Measurements from ENCODE around the gene DPF1.
"Not testable (repeated sequence)": the region's sequence is repeated elsewhere in the genome, so short reads cannot be mapped to it uniquely, and the experiment has no call there.

Gene DPF1

GRCh38 chr19:38263689-38264485 is 39.9 kb upstream of the DPF1 start (continued):
- TF ChIP-seq CREB5 (CRISPR knock-in tag; IDR thresholded peaks at IDR 0.05; ENCODE audit: low read depth): no peak

GRCh38 chr19:38262585-38263268 is 38.7 kb upstream of the DPF1 start:
- no peak for ATAC-seq
- TF ChIP-seq ZFP3 (CRISPR knock-in tag; IDR thresholded peaks at IDR 0.05) (no peak), CSRNP3 (CRISPR knock-in tag; IDR thresholded peaks at IDR 0.05) (no peak), ZFP30 (CRISPR knock-in tag; IDR thresholded peaks at IDR 0.05) (no peak), ZNF8 (CRISPR knock-in tag; IDR thresholded peaks at IDR 0.05) (no peak), TOX (CRISPR knock-in tag; IDR thresholded peaks at IDR 0.05; ENCODE audit: borderline replicate concordance) (no peak), TSHZ2 (CRISPR knock-in tag; IDR thresholded peaks at IDR 0.05) (no peak), CREB5 (CRISPR knock-in tag; IDR thresholded peaks at IDR 0.05; ENCODE audit: low read depth) (no peak), PPARA (CRISPR knock-in tag; IDR thresholded peaks at IDR 0.05; ENCODE audit: borderline replicate concordance) (no peak)

- not testable (repeated sequence) for ATAC-seq
These were observed 37.9 kb upstream of the DPF1 start for GRCh38 chr19:38261942-38262341.

GRCh38 chr19:38255383-38256014 is 31.5 kb upstream of the DPF1 start:
- peak; percentile 31 for ATAC-seq
- no peak for TF ChIP-seq ARNTL (CRISPR knock-in tag; IDR thresholded peaks at IDR 0.05; ENCODE audit: borderline replicate concordance, low read depth)
- TF ChIP-seq ZNF565 (CRISPR knock-in tag; conservative IDR thresholded peaks at IDR 0.05; ENCODE audit: low read depth): no peak
- no peak for TF ChIP-seq SNAI2 (CRISPR knock-in tag; IDR thresholded peaks at IDR 0.05)
- TF ChIP-seq TOX (CRISPR knock-in tag; IDR thresholded peaks at IDR 0.05; ENCODE audit: borderline replicate concordance): no peak
- no peak for TF ChIP-seq BACH2 (CRISPR knock-in tag; IDR thresholded peaks at IDR 0.05; ENCODE audit: borderline replicate concordance)
- no peak for TF ChIP-seq ZNF70 (CRISPR knock-in tag; IDR thresholded peaks at IDR 0.05)
- TF ChIP-seq ZNF8 (CRISPR knock-in tag; IDR thresholded peaks at IDR 0.05): no peak
- TF ChIP-seq CREB5 (CRISPR knock-in tag; IDR thresholded peaks at IDR 0.05; ENCODE audit: low read depth): no peak
- TF ChIP-seq GLIS3 (CRISPR knock-in tag; IDR thresholded peaks at IDR 0.05): no peak
- no peak for TF ChIP-seq PATZ1 (CRISPR knock-in tag; IDR thresholded peaks at IDR 0.05; ENCODE audit: borderline replicate concordance)
- no peak for TF ChIP-seq ISL1 (CRISPR knock-in tag; IDR thresholded peaks at IDR 0.05)
- no peak for TF ChIP-seq POU6F1 (CRISPR knock-in tag; IDR thresholded peaks at IDR 0.05; ENCODE audit: borderline replicate concordance, low read depth)
- no peak for TF ChIP-seq RARB (CRISPR knock-in tag; IDR thresholded peaks at IDR 0.05)
- TF ChIP-seq PPARA (CRISPR knock-in tag; IDR thresholded peaks at IDR 0.05; ENCODE audit: borderline replicate concordance): no peak
- TF ChIP-seq ZFP3 (CRISPR knock-in tag; IDR thresholded peaks at IDR 0.05): no peak
